Stimulated activated CD4-positive, alpha-beta T cell treated with anti-CD3 and anti-CD28 coated beads, Interleukin-15, amount 100 ng/mL, for 48 hours (primary cell): ENCODE data around the gene LCN15.
"Not testable (repeated sequence)": the region's sequence is repeated elsewhere in the genome, so short reads cannot be mapped to it uniquely, and the experiment has no call there.

Experiments
- DNase-seq, 2 donors: peaks; one replicate each; pipeline ENCODE4 v3.0.0-alpha.2; 2020; ENCODE audit warnings: low read depth in 2 of 2

Gene LCN15

GRCh38 chr9:136764301-136764891 is at the start of gene LCN15:
Gene LCN15 (minus strand): TSS chr9:136764518. CDS start chr9:136764488, 30 bp downstream.
- no peak for DNase-seq

GRCh38 chr9:136808806-136809158 is 44.5 kb upstream of the LCN15 start:
- DNase-seq: no peak

GRCh38 chr9:136808075-136808805 is 43.9 kb upstream of the LCN15 start:
- DNase-seq: no peak

GRCh38 chr9:136807281-136808074 is 43.2 kb upstream of the LCN15 start, which contains the start of gene RABL6:
Gene RABL6 (plus strand): TSS chr9:136807948. CDS start chr9:136808197, 249 bp downstream.
- DNase-seq: peak; percentile 51 to 71

DNA sequence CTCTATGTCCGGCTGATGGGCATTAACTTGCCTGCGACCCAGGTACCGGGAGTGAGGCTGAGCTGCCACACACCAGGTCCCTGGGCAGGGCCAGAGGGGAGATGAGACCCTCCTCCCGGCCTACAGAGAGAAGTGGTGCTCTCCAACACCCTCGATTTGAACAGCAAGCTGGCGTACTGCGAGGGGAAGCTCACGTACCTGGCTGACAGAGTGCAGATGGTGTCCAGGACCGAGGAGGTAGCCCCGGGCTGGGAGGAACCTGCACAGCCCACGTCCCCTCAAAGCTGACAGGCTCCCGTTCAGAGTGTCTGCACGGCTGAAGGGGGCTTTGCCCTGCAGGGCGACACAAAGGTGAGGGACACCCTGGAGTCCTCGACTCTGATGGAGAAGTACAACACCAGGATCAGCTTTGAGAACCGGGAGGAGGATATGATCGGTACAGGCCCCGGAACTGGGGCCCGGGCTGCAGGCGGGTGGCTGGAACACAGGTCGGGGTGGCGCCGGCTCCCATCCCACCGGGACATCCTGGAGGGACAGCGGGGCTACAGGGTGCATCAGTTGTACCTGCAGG is 42.4 kb upstream of the LCN15 start:
- DNase-seq: no peak

GRCh38 chr9:136806067-136806466 is 41.7 kb upstream of the LCN15 start:
- DNase-seq: no peak

DNA sequence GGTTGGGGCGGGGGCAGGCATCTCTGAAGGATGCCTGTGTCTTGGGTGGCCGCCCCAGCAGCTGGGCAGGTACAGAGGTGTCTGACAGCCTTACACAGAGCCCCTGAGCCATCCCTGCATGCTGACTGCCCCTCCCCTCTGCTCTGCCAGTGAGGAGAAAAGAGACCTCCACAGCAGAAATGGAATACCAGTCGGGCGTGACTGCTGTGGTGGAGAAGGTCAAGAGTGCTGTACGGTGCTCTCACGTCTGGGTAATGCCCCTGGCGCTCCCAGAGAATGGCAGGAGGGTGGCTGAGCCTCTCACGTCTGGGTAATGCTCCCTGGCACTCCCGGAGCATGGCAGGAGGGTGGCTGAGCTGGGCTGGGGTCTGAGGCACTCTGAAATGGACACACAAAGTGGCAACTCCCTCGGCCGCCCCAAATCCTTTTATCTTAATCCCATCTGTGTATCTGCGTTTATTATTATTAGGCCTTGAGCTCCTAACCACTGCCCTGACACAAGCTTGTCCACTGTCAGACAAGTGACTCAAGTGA is 41.0 kb upstream of the LCN15 start:
- no peak for DNase-seq

DNA sequence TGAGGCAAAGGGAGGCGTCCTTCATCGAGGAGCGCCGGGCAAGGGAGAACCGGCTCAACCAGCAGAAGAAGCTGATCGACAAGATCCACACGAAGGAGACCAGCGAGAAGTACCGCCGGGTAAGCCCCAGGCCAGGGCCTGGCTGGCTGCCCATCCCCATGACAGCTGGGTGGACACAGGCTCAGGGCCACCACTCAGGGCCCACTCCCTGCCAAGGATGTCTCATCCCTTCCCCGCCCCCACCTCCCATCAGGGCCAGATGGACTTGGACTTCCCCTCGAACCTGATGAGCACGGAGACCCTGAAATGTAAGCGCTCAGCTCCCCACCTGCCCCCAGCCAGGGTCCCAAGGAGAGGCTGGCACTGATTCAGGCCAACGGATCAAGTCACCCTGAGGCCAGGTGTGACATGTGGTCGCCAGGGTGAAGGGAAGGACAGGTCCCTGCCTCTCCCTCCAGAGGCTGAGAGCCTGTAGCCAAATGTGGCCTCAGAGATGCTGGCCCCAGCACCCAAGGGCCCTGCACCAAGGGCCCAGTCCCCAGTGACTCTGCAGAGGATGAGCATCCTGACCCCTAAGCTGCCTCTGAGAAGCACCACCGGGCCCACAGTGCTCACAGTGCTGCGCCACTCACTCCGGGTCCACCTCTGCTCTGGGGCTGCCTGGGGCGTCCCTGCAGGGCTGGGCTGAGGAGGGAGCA is 40.3 kb upstream of the LCN15 start:
- no peak for DNase-seq

DNA sequence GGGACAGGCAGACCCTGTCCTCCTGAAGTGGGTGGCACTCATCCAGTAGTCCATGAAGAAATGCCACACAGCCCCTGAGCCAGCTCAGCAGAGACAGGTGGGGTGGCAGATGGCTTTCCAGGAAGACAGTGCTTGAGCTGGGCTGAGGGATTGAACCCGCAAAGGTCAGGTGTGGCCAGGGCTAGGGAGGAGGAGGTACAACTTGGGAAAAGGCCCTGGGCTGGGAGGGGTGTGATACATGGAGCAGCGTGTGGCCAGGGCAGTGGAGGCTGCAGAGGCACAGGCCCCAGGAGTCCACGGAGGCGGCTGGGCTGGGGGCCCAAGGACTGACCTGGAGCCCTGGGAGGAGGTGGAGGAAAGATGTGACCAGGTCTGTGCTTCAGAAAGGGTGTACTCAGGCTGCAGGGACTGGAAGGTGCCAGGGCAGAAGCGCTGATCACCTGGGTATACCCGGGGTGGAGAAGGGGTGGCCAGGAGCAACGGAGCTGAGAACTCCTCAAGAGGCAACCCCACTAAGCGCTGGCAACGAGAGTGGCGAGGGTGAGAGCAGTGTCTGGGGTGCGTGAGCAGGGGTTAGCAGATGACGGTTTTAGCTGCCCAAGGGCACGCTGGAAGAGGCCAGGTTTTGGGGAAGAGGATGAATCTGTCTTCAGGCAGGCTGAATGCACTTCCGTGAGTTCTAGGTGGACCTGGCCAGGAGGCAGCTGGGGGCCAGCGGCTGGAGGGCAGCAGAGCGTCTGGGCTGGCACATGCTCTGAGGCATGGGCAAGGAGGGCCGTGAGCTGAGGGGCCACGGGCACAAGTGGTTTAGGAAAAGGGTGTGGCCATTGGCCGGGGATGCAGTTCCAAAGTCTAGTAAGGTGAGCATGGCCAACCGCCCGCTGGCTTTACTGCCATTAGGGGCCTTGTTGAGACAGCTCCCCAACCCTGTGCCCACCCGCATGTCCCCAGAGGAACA is 39.5 kb upstream of the LCN15 start:
- no peak for DNase-seq

GRCh38 chr9:136803009-136803550 is 38.8 kb upstream of the LCN15 start:
- not testable (repeated sequence) for DNase-seq

DNA sequence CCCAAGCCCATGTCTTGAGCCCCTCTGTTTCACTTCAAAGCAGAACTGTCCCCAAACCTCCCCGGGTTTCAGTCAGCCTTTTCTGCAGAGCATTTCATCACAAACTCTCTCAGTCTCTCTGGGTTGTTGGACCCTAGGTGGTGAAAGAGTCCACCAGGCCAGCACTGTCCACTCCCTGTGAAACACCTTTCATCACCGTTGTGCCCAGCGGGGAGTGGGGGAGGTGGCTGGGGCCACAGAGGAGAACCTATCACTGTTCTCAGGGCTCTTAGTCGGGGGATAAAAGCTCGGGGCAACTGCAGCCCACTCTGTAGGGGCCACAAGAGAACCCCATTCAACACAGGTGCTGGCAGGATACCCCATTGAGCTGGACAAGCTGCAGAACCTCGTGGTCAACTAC is 38.0 kb upstream of the LCN15 start:
- DNase-seq: no peak

DNA sequence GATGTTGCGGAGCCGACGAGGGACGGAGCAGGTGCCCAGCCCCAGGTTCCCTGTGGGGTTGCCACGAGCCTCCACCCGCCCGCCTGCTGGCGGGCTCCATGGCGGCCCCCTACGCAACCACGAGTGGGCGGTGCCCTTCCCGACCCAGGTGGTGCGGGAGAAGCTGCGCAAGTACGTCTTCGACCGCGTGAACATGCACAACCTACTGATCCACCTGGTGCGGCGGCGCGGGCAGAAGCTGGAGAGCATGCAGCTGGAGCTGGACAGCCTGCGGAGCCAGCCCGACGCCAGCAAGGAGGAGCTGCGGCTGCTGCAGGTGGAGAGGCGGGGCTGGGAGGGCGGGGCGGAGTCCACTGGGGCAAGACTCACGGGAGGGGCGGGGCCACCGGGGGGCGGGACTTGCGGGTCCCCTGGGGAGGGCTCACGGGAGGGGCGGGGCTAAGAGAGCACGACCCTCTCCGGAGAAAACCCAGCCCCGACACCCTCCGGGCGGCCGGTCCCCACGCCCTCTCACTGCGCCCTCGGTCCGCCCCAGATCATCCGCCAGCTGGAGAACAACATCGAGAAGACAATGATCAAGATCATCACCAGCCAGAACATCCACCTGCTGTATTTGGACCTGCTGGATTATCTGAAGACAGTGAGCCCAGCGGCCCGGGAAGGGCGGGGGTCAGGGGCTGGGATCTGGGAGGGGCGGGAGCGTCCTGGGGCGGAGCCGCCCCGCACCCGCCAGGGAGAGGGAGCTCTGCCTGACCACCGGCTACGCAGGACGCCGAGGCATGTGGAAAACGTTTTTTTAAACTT is 35.7 kb upstream of the LCN15 start:
- DNase-seq: peak; percentile 77 to 93

DNA sequence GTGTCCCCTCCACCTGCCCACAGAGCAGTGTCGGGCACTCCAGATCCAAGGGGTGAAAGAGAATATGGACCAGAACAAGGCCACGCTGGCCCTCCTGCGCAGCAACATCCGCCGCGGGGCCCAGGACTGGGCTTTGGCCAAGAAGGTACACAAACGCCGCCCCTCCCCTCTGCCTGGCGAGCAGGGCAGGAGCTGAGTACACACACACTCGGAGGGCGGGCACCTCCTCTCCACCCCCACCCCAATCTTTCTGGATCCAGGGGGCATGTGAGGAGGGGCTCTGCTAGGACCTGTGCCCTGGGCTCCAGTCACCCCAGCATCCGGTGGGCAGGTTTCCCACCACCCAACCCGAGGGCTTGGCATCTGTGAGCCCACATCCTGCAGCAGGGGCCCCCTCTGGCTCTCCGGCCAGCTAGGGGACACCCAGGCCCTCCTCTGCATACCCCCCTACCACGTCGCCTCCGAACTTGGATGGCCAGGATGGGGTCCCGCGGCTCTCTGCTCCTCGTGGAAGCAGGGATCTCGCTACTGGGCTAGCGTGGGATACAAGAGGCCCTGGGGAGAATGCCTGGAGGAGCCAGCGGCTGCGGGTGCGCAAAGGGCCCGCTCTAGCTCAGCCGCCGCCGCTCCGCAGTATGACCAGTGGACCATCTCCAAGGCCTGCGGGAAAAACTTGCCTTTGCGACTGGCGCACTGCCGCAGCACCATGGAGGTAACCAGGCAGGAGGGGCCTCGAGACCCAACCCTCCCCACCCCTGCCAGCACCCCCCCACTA is 34.9 kb upstream of the LCN15 start:
- no peak for DNase-seq

GRCh38 chr9:136798708-136799078 is 34.4 kb upstream of the LCN15 start:
- no peak for DNase-seq

- not testable (repeated sequence) for DNase-seq
Measured at GRCh38 chr9:136796775-136797347, 32.5 kb upstream of the LCN15 start.

DNA sequence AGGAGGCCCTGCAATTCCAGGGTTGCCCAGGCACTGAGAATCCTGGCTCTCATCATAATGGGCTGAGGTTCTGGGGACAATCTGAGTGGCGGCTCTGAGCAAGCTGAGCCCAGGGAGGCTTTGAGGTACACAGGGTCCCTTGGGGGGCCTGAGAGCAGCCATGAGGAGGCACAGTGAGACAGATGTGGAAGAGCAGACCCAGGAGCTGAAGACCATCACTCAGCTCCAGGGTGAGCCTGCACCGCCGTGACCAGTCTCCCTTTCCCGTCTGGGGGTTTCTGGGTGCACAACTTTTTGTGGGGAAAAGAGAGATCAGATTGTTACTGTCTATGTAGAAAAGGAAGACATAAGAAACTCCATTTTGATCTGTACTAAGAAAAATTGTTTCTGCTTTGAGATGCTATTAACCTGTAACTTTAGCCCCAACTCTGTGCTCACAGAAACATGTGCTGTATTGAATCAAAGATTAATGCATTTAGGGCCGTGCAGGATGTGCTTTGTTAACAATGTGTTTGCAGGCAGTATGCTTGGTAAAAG is 32.0 kb upstream of the LCN15 start, which contains the start of gene CCDC183:
Gene CCDC183, plus strand, starts transcription at position 101 of the 537 bp plus-strand sequence. Its CDS starts 60 bp downstream, at position 161.
- no peak for DNase-seq

- no peak for DNase-seq
Measured at GRCh38 chr9:136795000-136795348, 30.7 kb upstream of the LCN15 start.
